Neural progenitor cell (in vitro differentiated cells): ENCODE measurements around the gene BMX. TPM values are rescaled to one million over a fixed set of nuclear protein-coding genes. Genes with fewer than 3 reads are reported as not detected.

Experiments
- DNase-seq: peaks from one replicate; pipeline ENCODE4 v3.0.0-alpha.2; 2016; ENCODE audit warnings: low spot score
- H2AFZ ChIP-seq: fragments of 200-600 bp; sonication (generic); replicated peaks from 2 replicates; pipeline ENCODE4 v1.6.1; 2016; ENCODE audit warnings: antibody characterized with exemption
- H3F3A ChIP-seq: fragments of 200-600 bp; sonication (generic); 2 replicates; pipeline ENCODE4 v1.6.1; 2016; ENCODE audit warnings: antibody characterized with exemption, low read depth
- H3K27ac ChIP-seq: fragments of 200-600 bp; sonication (generic); 2 replicates; pipeline ENCODE4 v1.5.1; 2016; ENCODE audit warnings: mild to moderate bottlenecking
- H3K27me3 ChIP-seq: fragments of 200-600 bp; sonication (generic); 2 replicates; pipeline ENCODE4 v1.6.1; 2016; ENCODE audit warnings: mild to moderate bottlenecking, moderate library complexity
- H3K36me3 ChIP-seq: fragments of 200-600 bp; sonication (generic); 2 replicates; pipeline ENCODE4 v1.5.1; 2016
- H3K4me1 ChIP-seq: fragments of 200-600 bp; sonication (generic); 2 replicates; pipeline ENCODE4 v1.6.1; 2016; ENCODE audit warnings: mixed run types
- H3K4me2 ChIP-seq: fragments of 200-600 bp; sonication (generic); 2 replicates; pipeline ENCODE4 v1.6.1; 2016
- H3K4me3 ChIP-seq: fragments of 200-600 bp; sonication (generic); 2 replicates; pipeline ENCODE4 v1.5.1; 2016
- H3K79me2 ChIP-seq: fragments of 200-600 bp; sonication (generic); 2 replicates; pipeline ENCODE4 v1.6.1; 2016; ENCODE audit warnings: low read depth
- H3K9ac ChIP-seq: fragments of 200-600 bp; sonication (generic); 2 replicates; pipeline ENCODE4 v1.6.1; 2016
- H3K9me3 ChIP-seq: fragments of 200-600 bp; sonication (generic); 2 replicates; pipeline ENCODE4 v1.5.1; 2016; ENCODE audit warnings: low read depth
- H4K20me1 ChIP-seq: fragments of 200-600 bp; sonication (generic); 2 replicates; pipeline ENCODE4 v1.6.1; 2016; ENCODE audit warnings: low read depth
- H3K27ac Mint-ChIP-seq: 3 replicates; pipeline ENCODE4 v1.8.0; 2021; ENCODE audit warnings: mixed read lengths
- H3K27me3 Mint-ChIP-seq: 2 replicates; pipeline ENCODE4 v1.8.0; 2022; ENCODE audit warnings: low read depth, mild to moderate bottlenecking, inconsistent platforms, moderate library complexity, mixed read lengths; ENCODE audit not compliant: insufficient read depth
- H3K36me3 Mint-ChIP-seq: 3 replicates; pipeline ENCODE4 v1.8.0; 2021; ENCODE audit warnings: mixed read lengths
- H3K4me1 Mint-ChIP-seq: 3 replicates; pipeline ENCODE4 v1.8.0; 2021; ENCODE audit warnings: mixed read lengths
- H3K4me3 Mint-ChIP-seq: 3 replicates; pipeline ENCODE4 v1.8.0; 2021; ENCODE audit warnings: mild to moderate bottlenecking, moderate library complexity, mixed read lengths
- H3K9me3 Mint-ChIP-seq: 3 replicates; pipeline ENCODE4 v1.8.0; 2020; ENCODE audit warnings: mixed read lengths
- CTCF ChIP-seq: fragments of 200-600 bp; sonication (generic); IDR thresholded peaks from 2 replicates; pipeline ENCODE4 v1.5.1; 2017; ENCODE audit warnings: antibody characterized with exemption, mild to moderate bottlenecking
- EZH2 ChIP-seq: fragments of 200-600 bp; sonication (generic); IDR thresholded peaks from 2 replicates; pipeline ENCODE4 v1.6.1; 2017; ENCODE audit warnings: antibody characterized with exemption, mild to moderate bottlenecking, moderate library complexity
- EZH2phosphoT487 ChIP-seq: fragments of 200-600 bp; sonication (generic); IDR thresholded peaks from 2 replicates; pipeline ENCODE4 v1.6.1; 2017; ENCODE audit warnings: antibody characterized with exemption
- total RNA-seq: library from RNA; depleted of rRNA; stranded (reverse); fragments of >200 nt; gene quantifications from 2 replicates; pipeline ENCODE4 v1.2.3, GENCODE V29; 2015; ENCODE audit warnings: low replicate concordance

Gene BMX
- total RNA-seq, 1 donor from 2014 or later: not detected

- H3K4me3 ChIP-seq: no peak overlapping the region
- H3K27me3 ChIP-seq: no peaks in the 10 kb centered on the region
- H3K9me3 ChIP-seq: no peaks in the 10 kb centered on the region
- Mint-ChIP-seq H3K36me3 (no peaks in the 10 kb centered on the region), H3K4me1 (peaks cover 2% of the 10 kb centered on the region), H3K27ac (no peak overlapping the region), H3K27me3 (no peaks in the 10 kb centered on the region), H3K9me3 (no peaks in the 10 kb centered on the region), H3K4me3 (no peak overlapping the region)
- no peak overlapping the region for H3K27ac ChIP-seq
- H3K36me3 ChIP-seq: no peaks in the 10 kb centered on the region
- H4K20me1 ChIP-seq: no peaks in the 10 kb centered on the region
- H3F3A ChIP-seq: no peaks in the 10 kb centered on the region
- no peaks in the 10 kb centered on the region for H3K79me2 ChIP-seq
- no peak overlapping the region for H3K9ac ChIP-seq
- no peak for TF ChIP-seq EZH2phosphoT487
- no peak for DNase-seq
- H2AFZ ChIP-seq: no peak overlapping the region
- H3K4me2 ChIP-seq: no peak overlapping the region
- no peaks in the 10 kb centered on the region for H3K4me1 ChIP-seq
Observed at GRCh38 chrX:15501506-15501905, 899 bp downstream of the BMX start.

- H3K27me3 ChIP-seq: no peaks in the 10 kb centered on the region
- TF ChIP-seq EZH2: no peak
- TF ChIP-seq EZH2phosphoT487: no peak
- TF ChIP-seq CTCF: no peak
- no peak overlapping the region for H3K4me3 ChIP-seq
- H3K9me3 ChIP-seq: no peaks in the 10 kb centered on the region
- H4K20me1 ChIP-seq: no peaks in the 10 kb centered on the region
- H3K79me2 ChIP-seq: no peaks in the 10 kb centered on the region
- no peaks in the 10 kb centered on the region for H3K4me1 Mint-ChIP-seq
- H3K36me3 ChIP-seq: no peaks in the 10 kb centered on the region
- H3K9me3 Mint-ChIP-seq: no peaks in the 10 kb centered on the region
- H3K27me3 Mint-ChIP-seq: no peaks in the 10 kb centered on the region
- no peak overlapping the region for H3K4me2 ChIP-seq
- H3K4me3 Mint-ChIP-seq: no peak overlapping the region
- H3K9ac ChIP-seq: no peak overlapping the region
- H3F3A ChIP-seq: no peaks in the 10 kb centered on the region
- no peak overlapping the region for H3K27ac ChIP-seq
- no peaks in the 10 kb centered on the region for H3K36me3 Mint-ChIP-seq
- H3K27ac Mint-ChIP-seq: no peak overlapping the region
- H2AFZ ChIP-seq: no peak overlapping the region
- H3K4me1 ChIP-seq: no peaks in the 10 kb centered on the region
- DNase-seq: no peak
Observed at GRCh38 chrX:15504661-15505060, 4.1 kb downstream of the BMX start.

GRCh38 chrX:15505101-15505500 lies 4.5 kb downstream of the BMX start:
- Mint-ChIP-seq H3K4me3 (no peak overlapping the region), H3K36me3 (no peaks in the 10 kb centered on the region), H3K4me1 (no peaks in the 10 kb centered on the region), H3K27ac (no peak overlapping the region), H3K9me3 (no peaks in the 10 kb centered on the region), H3K27me3 (no peaks in the 10 kb centered on the region)
- Histone ChIP-seq H2AFZ (no peak overlapping the region), H3F3A (no peaks in the 10 kb centered on the region), H3K9ac (no peak overlapping the region), H3K9me3 (no peaks in the 10 kb centered on the region), H4K20me1 (no peaks in the 10 kb centered on the region), H3K36me3 (no peaks in the 10 kb centered on the region), H3K4me3 (no peak overlapping the region), H3K27me3 (no peaks in the 10 kb centered on the region), H3K4me2 (no peak overlapping the region), H3K27ac (no peak overlapping the region), H3K79me2 (no peaks in the 10 kb centered on the region), H3K4me1 (no peaks in the 10 kb centered on the region)
- no peak for DNase-seq
- TF ChIP-seq EZH2phosphoT487 (no peak), CTCF (no peak), EZH2 (no peak)

- Histone ChIP-seq H3K9me3 (no peaks in the 10 kb centered on the region), H3K9ac (no peak overlapping the region), H3K27me3 (no peaks in the 10 kb centered on the region), H3K79me2 (no peaks in the 10 kb centered on the region), H3K27ac (no peak overlapping the region), H4K20me1 (no peaks in the 10 kb centered on the region), H3K4me3 (no peak overlapping the region), H2AFZ (no peak overlapping the region), H3K4me2 (no peak overlapping the region), H3K4me1 (peaks cover 9% of the 10 kb centered on the region), H3K36me3 (no peaks in the 10 kb centered on the region), H3F3A (no peaks in the 10 kb centered on the region)
- Mint-ChIP-seq H3K36me3 (no peaks in the 10 kb centered on the region), H3K9me3 (no peaks in the 10 kb centered on the region), H3K27ac (no peak overlapping the region), H3K27me3 (no peaks in the 10 kb centered on the region), H3K4me1 (peaks cover 9% of the 10 kb centered on the region), H3K4me3 (no peak overlapping the region)
- TF ChIP-seq EZH2phosphoT487: no peak
- TF ChIP-seq CTCF: no peak
- TF ChIP-seq EZH2: no peak
- no peak for DNase-seq
Observed at GRCh38 chrX:15507005-15507404, 6.4 kb downstream of the BMX start.
